Stimulated activated naive CD8-positive, alpha-beta T cell treated with anti-CD3 and anti-CD28 coated beads, Interleukin-15, amount 100 ng/mL, for 72 hours (primary cell): ENCODE results near the gene LRG1.

ENCODE experiments used
- ATAC-seq: fragments of 150-1000 bp; cut with Tn5 transposase; 2 replicates; pipeline ENCODE4 v1.10.0; 2021; ENCODE audit warnings: mild to moderate bottlenecking, moderate library complexity
- DNase-seq, 2 donors: peaks; one replicate each; pipeline ENCODE4 v3.0.0; 2021 to 2022
- H3K27ac Mint-ChIP-seq, 2 donors: one replicate each; pipeline ENCODE4 v1.8.0; 2022; ENCODE audit warnings: mild to moderate bottlenecking in 2 of 2, mixed read lengths in 2 of 2, moderate library complexity in 2 of 2
- H3K27me3 Mint-ChIP-seq: one replicate; pipeline ENCODE4 v1.8.0; 2022; ENCODE audit warnings: mixed read lengths
- H3K4me1 Mint-ChIP-seq: one replicate; pipeline ENCODE4 v1.8.0; 2022; ENCODE audit warnings: mild to moderate bottlenecking, mixed read lengths
- H3K4me3 Mint-ChIP-seq, 2 donors: one replicate each; pipeline ENCODE4 v1.8.0; 2022; ENCODE audit warnings: mild to moderate bottlenecking in 2 of 2, mixed read lengths in 2 of 2, moderate library complexity in 1 of 2
- H3K9me3 Mint-ChIP-seq, 2 donors: one replicate each; pipeline ENCODE4 v1.8.0; 2022; ENCODE audit warnings: mixed read lengths in 2 of 2

Gene LRG1

GRCh38 chr19:4491446-4491845, 48.4 kb downstream of the LRG1 start:
- DNase-seq (no peak), ATAC-seq (no peak)
- no peaks in the 10 kb centered on the region for H3K9me3 Mint-ChIP-seq
- H3K27ac Mint-ChIP-seq = no peak overlapping the region
- no peak overlapping the region for H3K4me3 Mint-ChIP-seq
- no peaks in the 10 kb centered on the region for H3K27me3 Mint-ChIP-seq
- no peaks in the 10 kb centered on the region for H3K4me1 Mint-ChIP-seq

GRCh38 chr19:4488496-4488895, 51.3 kb downstream of the LRG1 start:
- no peaks in the 10 kb centered on the region for H3K4me1 Mint-ChIP-seq
- no peaks in the 10 kb centered on the region for H3K27me3 Mint-ChIP-seq
- H3K9me3 Mint-ChIP-seq = no peaks in the 10 kb centered on the region
- ATAC-seq (no peak), DNase-seq (no peak)
- no peak overlapping the region for H3K27ac Mint-ChIP-seq
- H3K4me3 Mint-ChIP-seq = no peak overlapping the region

- Mint-ChIP-seq H3K4me3 (no peak overlapping the region), H3K27ac (no peak overlapping the region), H3K4me1 (no peaks in the 10 kb centered on the region), H3K9me3 (no peaks in the 10 kb centered on the region), H3K27me3 (no peaks in the 10 kb centered on the region)
- ATAC-seq = no peak
- no peak for DNase-seq
Observed at GRCh38 chr19:4487572-4487971, 52.3 kb downstream of the LRG1 start.
